HCT116 (cell line): ENCODE results near the gene TERT.

Source experiments
- CTCF ChIP-seq, 3 experiments: fragments of 200-600 bp in 1 of 3; sonication (generic) in 1 of 3; IDR thresholded peaks in 2 of 3; conservative IDR thresholded peaks in 1 of 3; 2 replicates each; pipeline ENCODE4 v1.5.1; 2012 to 2017; ENCODE audit warnings: low read depth in 2 of 3, low read length in 2 of 3, antibody characterized with exemption in 1 of 3, borderline replicate concordance in 1 of 3, control low read depth in 1 of 3, mild to moderate bottlenecking in 1 of 3, mixed read lengths in 1 of 3, mixed run types in 1 of 3, moderate library complexity in 1 of 3; ENCODE audit not compliant: insufficient read depth in 1 of 3
- POLR2A ChIP-seq: IDR thresholded peaks from 2 replicates; pipeline ENCODE4 v1.7.0; 2011; ENCODE audit warnings: borderline replicate concordance; ENCODE audit not compliant: insufficient read depth, insufficient read length; ENCODE audit errors: extremely low read depth
- POLR2AphosphoS5 ChIP-seq: IDR thresholded peaks from 2 replicates; pipeline ENCODE4 v1.6.1; 2011; ENCODE audit warnings: mild to moderate bottlenecking, low read depth, low read length, moderate library complexity

- TF ChIP-seq POLR2A (no peak), CTCF (IDR thresholded peaks at IDR 0.05 in 2 of 3, conservative IDR thresholded peaks at IDR 0.05 in 1 of 3; ENCODE audit: borderline replicate concordance in 1 of 3, insufficient read depth in 1 of 3, low read depth in 2 of 3, low read length in 2 of 3) (no peak), POLR2AphosphoS5 (no peak)
Observed at GRCh38 chr5:1221721-1222120, 73.1 kb downstream of the TERT start.
